Adipose tissue (tissue), 3 donors: ENCODE results near the gene ZC3H7A. TPM values are rescaled to one million over a fixed set of nuclear protein-coding genes. Genes with fewer than 3 reads are reported as not detected.
A peak's percentile ranks its signal among the peaks of the same experiment; 100 is the strongest.

Experiments
- H3K27ac ChIP-seq: one replicate; pipeline ENCODE4 v1.5.1; 2013; ENCODE audit warnings: low read depth, low read length
- WGBS, 3 donors: extraction: QIAGEN DNeasy Blood & Tissue Kit; methylation state at CpG; one replicate each; pipeline ENCODE4 v1.1.7; 2013; 5-methylcytosine and 5-hydroxymethylcytosine counted together
- polyA plus RNA-seq, 3 donors: library from polyadenylated mRNA; stranded (reverse); fragments of 200-250 nt; gene quantifications; one replicate each; pipeline ENCODE4 v1.2.3, GENCODE V29; 2013
- donor health status: healthy with polysubstance abuse.
- donor health status: Bipolar disorder and iron deficiency.
- donor health status: healthy.

The ZC3H7A gene
- polyA plus RNA-seq, 3 donors = 20.9 to 37.1 (median 23.4) TPM

DNA sequence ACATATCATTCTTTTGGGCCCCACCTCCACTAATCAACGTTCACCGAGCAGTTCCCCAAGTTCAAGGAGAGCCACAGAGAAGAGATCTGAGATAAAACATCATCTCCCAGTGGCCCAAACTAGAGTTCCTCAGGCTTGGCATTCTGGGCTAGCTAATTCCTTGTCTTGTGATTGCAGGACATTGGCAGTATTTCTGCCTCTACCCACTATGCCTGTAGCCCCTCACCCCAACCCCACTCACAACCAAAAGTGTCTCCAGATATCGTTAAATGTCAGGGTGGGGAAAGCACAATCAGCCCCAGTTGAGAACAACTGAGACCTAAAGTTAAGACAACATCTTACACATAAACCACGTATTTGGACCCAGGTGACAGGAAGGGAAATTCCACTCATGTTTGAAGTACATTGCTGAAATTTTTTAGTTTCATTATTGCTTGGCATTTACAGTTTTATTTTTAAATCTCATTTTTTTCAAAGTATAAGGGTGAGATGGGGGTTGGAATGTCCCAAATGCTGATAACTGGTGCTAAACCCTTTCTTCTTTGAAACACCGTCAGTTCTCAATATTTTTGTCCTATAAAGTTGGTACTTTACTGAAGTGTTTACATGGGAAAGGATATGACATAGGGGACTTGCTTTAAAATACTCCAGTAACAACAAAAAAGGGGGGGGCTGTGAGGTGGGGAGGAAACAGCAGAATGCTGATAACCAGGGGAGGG lies 13.6 kb downstream of the ZC3H7A start:
- H3K27ac ChIP-seq = peak overlapping the region; percentile 42
- 7 to 14% (median 8%) methylated on average over 5 of the region's 5 CpGs for WGBS, 3 donors

DNA sequence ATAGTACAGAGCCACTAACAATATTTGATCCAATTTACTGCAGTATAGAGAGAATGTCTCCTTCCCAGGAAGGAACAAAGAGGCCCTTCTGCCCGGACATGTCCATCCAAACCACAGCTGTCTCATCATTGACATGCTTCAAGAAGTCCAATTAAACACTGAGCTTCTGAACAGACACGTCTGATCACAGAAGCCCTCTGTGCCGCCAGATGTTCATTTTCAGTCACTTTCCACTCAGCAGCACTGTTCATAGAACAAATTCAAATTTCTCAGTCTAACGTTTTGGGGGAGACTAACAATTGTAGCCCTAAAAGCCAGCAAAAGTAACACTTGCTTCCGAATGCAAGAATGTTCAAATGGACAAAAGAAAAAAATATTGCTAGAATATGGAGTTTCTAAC lies 15.3 kb downstream of the ZC3H7A start:
- no peak overlapping the region for H3K27ac ChIP-seq
- WGBS, 3 donors = 58 to 66% (median 64%) methylated on average over 5 of the region's 5 CpGs

DNA sequence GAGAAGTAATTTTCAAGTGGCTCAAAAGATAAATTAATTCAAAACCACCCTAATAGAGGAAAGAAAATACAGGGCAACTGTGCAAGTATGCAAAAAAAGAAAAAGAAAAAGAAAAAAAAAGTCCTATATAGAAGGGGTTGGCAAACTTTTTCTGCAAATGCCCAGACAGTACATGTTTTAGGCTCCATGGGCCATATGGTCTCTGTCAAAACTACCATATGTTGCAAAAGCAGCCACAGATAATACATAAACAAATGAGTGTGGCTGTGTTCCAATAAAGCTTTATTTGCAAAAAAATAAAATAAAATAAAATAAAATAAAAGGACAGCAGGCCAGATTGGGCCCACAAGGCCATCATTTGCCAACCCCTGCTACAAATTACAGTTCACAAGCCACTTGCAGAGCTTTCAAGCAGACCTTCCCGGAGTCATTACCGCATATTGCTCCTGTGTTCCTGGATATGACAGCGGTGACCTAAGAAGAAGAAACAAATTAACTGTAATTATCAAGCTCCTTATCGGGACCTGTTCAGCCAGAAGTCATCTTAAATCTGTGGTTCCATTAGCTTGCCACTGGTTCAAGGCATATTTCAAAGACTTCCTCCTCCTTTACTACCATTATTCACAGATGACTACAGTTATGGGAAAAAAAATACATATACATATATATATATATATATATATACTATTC lies 15.9 kb downstream of the ZC3H7A start:
- WGBS, 3 donors = 81 to 94% (median 91%) methylated on average over 4 of the region's 4 CpGs
- H3K27ac ChIP-seq = no peak overlapping the region

DNA sequence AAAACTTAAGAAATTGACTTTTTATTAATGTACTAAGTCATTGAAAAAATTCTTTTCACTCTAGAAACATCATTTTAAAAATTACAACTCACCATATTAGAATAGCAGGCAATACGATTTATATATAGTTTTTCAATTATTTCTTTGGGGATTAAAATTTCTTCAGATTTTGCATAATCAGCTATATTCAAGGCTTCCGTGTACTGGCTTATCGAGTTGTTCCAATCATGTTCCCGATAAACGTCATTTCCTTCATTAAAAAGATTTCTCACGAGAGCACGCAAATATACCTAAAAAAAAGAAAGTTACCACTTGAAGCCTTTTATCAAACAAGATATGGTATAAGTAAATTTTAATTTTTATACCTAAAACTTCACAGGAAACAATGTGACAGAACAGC lies 18.0 kb downstream of the ZC3H7A start:
- WGBS, 3 donors = 96% methylated on average over 7 of the region's 7 CpGs
- no peak overlapping the region for H3K27ac ChIP-seq

DNA sequence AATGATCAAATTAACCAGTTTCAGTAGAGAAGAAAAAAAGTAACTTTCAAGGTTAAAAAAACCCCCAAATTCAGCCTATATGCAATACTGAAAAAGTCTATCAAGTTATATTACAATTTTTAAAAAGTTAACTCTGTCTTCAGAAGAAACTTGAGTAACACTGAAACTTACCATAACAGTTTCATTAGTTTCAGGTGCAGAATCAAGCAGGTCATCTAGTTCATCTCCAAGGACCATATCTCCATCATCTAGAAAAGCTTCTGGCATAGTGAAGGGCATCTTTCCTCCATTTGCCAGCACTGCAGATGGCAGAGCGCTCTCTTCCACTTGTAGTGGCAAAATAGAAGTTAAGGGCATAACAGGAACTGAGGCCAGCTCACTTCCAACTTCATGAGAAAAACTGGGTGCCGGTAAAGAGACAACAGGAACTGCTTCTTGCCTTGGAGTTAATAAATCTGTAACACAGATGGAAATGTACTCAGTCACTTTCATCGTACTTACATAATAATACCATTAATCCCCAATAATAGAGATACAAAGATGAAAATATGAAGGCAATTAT lies 22.9 kb downstream of the ZC3H7A start:
- no peak overlapping the region for H3K27ac ChIP-seq
- 76 to 92% (median 90%) methylated on average over 3 of the region's 3 CpGs for WGBS, 3 donors

DNA sequence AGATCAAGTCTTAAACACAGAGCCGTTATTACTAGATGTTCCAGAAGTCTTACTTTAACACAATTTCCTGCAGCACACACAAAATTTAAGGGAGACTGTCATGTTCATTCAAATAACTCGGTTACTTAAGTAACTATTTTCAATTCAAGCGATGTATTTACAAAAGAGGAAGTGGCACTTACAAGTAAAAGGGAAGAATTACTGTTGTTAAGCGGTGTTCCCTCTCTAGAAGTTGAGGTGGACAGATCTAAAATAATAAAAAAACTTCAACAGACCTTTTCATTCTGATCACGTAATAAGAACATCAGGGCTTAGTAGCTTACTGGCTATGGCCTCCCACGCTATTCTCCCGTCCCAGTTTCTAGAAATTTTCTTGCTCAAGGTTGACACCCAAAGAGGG lies 28.2 kb downstream of the ZC3H7A start:
- no peak overlapping the region for H3K27ac ChIP-seq
- 56 to 85% (median 64%) methylated on average over 7 of the region's 7 CpGs for WGBS, 3 donors

DNA sequence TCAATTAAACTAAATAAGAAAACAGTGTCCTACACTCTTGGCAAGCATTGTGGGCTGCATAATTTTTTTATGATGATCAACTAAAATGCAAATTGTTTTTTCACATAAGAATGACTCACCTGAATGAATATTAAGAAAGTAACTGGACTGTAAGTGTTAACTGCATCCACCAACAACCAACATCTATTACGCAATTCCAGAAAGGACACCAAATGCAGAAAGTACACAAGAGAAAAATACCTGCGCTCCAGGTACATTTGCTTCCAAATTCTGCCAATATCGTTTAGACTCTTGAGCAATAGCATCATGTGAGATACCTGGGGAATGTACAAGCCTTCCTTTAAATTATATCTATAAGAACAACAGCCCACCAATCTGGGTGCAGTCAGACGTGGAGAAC lies 34.6 kb downstream of the ZC3H7A start:
- WGBS, 3 donors = 58 to 91% (median 88%) methylated on average over 4 of the region's 4 CpGs
- H3K27ac ChIP-seq = no peak overlapping the region

DNA sequence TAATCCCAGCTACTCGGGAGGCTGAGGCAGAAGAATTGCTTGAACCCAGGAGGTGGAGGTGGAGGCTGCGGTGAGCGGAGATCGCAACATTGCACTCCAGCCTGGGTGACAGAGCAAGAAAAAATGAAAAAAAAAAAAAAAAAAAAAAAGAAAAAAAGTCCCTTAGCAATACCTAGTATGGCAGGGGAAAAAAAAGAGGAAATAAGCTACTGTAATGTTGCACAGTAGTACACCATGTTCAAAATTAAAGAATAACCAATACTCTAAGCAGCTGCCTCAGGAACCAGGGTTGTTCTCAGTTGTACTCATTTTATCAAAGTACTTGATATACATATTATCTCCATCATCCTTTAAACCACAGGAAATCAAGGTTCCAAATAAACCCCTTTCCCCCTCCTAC lies 37.1 kb downstream of the ZC3H7A start:
- 83 to 94% (median 88%) methylated on average over 4 of the region's 4 CpGs for WGBS, 3 donors
- no peak overlapping the region for H3K27ac ChIP-seq

DNA sequence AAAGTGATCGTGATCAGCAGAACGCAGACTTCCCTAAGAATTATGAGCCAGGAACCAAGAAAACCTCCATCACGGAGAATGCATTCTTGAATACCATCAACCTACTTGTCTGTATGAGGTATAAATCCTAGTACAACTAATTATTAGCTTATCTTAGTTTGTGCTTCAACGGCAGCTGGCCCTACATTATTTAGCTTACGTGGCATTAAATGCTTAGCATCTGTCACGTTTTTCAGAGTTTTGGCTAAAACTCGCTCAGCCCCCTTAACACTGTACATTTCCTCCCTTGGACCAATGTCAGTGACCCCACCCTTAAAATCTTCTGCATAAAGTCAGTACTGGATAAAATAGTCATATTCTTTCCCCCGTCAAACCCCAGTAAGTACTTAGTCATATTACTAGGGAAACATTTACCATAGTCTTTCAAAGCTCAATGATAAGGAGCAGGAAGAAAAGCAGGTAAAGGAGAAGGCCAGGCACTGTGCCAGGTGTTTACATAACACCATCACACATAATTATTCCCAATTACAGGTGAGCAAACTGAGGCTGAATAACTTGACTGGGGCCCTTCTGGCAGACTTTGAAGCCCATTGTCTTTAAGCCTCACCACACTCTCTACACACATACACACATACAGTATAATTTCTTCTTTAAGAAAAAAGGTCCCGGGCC lies 37.8 kb downstream of the ZC3H7A start:
- WGBS, 3 donors = 46 to 88% (median 82%) methylated on average over 9 of the region's 9 CpGs
- no peak overlapping the region for H3K27ac ChIP-seq

DNA sequence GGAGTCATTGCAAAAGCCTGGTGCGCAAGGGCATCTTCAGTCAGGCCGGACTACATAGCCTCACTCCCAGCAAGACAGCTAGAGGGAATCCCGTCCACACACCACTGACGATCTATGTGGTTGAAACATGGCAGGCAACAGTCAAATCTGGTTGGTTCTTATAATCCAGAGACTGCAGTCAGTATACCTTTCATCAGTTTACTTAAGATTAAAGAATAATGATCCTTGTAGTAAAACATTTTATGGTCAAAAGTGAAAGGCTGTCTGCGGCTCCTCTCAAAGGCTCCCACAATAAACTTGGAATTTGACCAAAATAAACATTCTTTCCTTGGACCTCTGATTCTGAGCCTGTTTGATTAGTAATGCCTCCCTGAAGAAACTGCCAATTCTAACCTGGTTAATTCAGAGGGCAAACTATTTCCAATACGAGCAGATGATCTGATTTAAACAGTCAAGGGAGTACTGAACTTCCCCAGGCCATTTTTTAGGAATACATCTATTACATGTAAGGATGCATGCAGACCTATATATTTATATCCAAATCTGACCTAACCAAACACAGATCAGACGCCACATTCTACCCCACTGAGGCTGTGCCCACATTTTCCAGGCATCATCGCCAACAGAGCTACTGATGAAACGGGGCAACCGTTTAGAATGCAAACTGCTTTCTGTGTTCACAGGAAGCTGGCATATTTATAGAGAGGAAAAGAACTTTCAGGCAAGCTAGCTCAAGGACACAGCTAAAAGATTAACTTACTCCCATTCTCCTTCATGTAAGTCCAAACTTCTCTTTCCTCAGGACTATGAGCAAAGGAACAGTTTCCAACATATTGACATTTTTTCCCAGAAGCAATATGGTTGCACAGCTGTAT lies 39.1 kb downstream of the ZC3H7A start:
- WGBS, 3 donors = 25 to 73% (median 70%) methylated on average over 10 of the region's 10 CpGs
- H3K27ac ChIP-seq = no peak overlapping the region

DNA sequence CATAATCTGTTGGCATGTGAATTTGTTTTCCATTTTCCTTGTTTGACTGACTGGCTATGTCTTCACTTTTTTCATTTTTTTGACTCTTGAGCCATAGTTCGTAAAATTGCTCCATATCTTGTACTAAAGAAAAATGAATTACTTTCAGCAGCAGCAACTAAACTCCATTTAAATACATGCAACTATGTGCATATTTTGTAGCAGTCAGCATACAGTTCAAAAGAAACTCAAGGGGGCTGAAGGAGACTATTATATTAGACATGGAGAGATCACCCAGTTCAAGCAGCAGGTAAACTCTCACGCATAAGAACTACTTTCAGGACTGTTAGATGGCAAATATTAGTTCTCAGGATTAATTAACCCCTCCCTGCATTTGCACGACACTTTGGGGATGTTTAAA lies 40.8 kb downstream of the ZC3H7A start:
- WGBS, 3 donors = 58 to 91% (median 89%) methylated on average over 3 of the region's 3 CpGs
- H3K27ac ChIP-seq = no peak overlapping the region

DNA sequence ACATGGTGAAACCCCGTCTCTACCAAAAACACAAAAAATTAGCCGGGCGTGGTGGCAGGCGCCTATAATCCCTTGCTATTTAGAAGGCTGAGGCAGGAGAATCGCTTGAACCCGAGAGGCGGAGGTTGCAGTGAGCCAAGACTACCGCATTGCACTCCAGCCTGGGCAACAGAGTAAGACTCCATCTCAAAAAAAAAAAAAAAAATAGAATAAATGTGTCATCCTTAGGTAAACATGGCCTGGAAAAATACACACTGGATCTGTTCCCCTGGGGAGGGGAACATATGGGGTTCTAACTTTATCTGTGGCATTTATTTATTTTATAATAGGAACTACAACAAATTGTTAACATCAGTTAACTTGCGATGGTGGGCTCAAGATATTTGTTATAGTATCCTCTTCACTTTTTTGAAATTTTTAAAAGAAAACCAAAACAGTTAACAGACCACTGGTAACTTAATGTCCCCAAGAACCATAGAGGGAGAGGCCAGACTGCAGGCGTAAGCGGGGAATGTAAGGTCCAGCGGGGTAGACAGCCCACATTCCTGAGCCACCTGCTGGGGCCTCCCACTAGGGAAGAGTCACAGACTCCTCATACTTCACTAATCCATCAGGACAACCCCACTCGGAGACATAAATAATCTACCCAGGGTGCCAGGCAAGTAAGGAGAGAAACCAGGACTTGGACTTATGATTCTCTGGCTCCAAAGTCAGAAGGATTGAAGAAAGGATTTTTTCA lies 41.9 kb downstream of the ZC3H7A start:
- no peak overlapping the region for H3K27ac ChIP-seq
- WGBS, 3 donors = 80 to 95% (median 95%) methylated on average over 13 of the region's 13 CpGs

DNA sequence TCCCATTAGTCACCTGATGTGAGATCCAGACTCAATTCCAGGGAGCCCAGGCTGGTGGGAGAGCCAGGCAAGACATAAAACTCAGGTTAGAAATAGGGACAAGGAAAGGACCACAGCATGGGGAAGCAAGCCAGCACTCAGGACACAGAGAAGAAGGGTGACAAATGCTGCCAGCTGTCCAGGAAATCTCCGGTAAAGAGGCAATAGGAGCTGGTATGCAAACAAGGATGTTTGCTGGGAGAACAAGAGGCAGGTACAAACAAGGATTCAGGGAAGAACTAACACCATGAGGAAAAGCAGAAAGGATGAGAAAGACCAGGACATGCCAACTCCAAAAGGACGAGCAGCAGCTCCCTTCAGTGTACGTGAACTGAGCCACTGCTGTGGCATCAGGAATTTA lies 44.2 kb downstream of the ZC3H7A start:
- H3K27ac ChIP-seq = no peak overlapping the region
- 59 to 95% (median 90%) methylated on average over 3 of the region's 3 CpGs for WGBS, 3 donors

DNA sequence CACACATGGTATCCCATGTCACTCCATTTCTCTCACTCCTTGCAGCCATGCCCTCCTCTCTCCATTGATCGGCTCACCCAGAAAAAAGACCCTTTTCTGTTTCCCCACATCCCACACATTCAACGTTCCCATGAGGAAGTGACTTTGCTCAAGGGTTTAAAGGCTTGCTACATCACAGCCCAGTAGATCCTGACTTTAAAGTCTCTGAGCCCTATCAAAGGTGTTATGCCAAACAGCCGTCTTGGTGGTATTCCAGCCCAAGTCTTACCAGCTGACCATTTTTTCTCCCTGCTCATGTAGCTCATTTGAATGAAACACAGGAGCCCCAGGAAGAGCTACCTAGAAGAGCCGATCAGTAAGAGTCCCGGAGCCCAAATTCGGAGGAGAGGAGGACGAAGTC lies 47.0 kb downstream of the ZC3H7A start:
- no peak overlapping the region for H3K27ac ChIP-seq
- WGBS, 3 donors = 68 to 80% (median 77%) methylated on average over 7 of the region's 7 CpGs

DNA sequence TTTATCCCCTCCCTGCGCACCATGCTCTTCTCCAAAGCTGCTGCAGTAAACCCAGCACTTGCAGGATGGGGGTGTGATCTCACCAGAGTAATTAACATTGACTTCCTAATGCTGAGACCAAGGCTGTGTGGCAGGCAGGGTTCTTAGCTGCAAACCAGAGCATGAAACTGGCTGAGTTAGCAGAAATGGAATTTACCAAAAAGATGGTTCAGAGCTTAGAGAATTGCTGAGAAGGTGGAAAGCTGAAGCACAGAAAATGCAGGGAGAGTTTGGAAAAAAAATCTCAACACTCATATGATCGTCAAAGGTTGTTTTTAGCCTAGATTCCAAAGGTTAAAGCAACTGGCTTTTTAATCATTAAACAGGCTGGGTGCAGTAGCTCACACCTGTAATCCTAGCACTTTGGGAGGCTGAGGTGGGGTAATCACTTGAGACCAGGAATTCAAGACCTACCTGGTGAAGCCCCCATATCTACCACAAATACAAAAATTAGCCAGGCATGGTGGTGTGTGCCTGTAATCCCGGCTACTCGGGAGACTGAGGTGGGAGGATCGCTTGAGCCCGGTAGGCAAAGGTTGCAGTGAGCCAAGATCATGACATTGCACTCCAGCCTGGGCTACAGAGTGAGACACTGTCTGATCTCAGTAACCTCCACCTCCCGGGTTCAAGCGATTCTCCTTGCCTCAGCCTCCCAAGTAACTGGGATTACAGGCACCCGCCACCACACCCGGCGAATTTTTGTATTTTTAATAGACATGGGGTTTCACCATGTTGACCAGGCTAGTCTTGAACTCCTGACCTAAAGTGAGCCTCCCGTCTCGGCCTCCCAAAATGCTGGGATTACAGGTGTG lies 48.4 kb downstream of the ZC3H7A start:
- WGBS, 3 donors = 50 to 94% (median 87%) methylated on average over 13 of the region's 13 CpGs
- no peak overlapping the region for H3K27ac ChIP-seq

DNA sequence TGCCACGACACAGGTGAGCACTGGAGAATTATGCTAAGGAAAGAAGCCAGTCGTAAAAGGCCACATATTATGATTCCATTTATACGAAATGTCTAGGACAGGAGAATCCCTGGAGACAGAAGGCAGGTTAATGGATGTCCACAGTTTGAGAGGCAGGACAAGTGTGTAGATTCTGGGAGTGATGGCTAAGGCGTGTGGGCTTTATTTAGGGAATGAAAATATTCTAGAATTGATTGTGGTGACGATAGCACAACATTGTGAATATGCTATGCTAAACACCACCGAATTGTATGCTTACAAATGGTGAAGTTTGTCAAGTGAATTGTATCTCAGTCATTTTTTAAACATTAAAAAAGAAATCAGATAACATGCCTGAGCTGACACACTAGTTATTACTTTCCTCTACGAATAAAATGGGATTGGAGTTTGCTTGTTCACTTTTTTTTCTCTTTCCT lies 49.1 kb downstream of the ZC3H7A start:
- WGBS, 3 donors = 26 to 86% (median 80%) methylated on average over 7 of the region's 7 CpGs
- no peak overlapping the region for H3K27ac ChIP-seq

DNA sequence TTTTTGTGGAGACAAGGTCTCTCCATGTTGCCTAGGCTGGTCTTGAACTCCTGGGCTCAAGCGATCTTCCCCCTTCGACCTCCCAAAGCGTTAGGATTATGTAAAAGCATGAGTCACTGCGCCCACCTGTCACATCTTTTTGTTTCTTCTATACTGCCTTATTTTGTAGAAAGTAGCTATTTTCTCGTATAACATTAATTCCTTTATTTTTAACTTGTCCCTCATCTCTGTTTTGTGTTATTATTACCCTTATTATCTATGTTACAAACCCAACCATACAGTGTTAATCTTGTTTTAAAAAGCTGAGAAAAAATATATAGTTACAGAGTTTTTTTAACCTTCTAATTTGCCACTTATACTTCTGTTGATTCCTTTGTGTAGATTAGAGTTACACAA lies 53.0 kb downstream of the ZC3H7A start:
- 80 to 86% (median 81%) methylated on average over 5 of the region's 5 CpGs for WGBS, 3 donors
- peak overlapping the region; percentile 81 for H3K27ac ChIP-seq
